Epithelial cell of proximal tubule (primary cell): ENCODE results near the gene BCL2. TPM values are rescaled to one million over a fixed set of nuclear protein-coding genes. Genes with fewer than 3 reads are reported as not detected.

Experiments
- DNase-seq: peaks from one replicate; pipeline ENCODE4 v3.0.0-alpha.2; 2011; ENCODE audit warnings: low read depth
- H3K4me3 ChIP-seq: 2 replicates; pipeline ENCODE4 v1.5.1; 2011; ENCODE audit warnings: low read depth, mild to moderate bottlenecking, low read length
- total RNA-seq: library from RNA; depleted of rRNA; stranded (reverse); fragments of >200 nt; gene quantifications from 2 replicates; pipeline ENCODE4 v1.2.3, GENCODE V29; 2015
- TF ChIP-seq, protein P1 (sequence below): conservative IDR thresholded peaks from 2 replicates; pipeline ENCODE4 v1.5.1; 2012; ENCODE audit warnings: low read depth, mild to moderate bottlenecking, low read length

BCL2 gene
- total RNA-seq, 1 donor from 2014 or later = 4.7 TPM

DNA sequence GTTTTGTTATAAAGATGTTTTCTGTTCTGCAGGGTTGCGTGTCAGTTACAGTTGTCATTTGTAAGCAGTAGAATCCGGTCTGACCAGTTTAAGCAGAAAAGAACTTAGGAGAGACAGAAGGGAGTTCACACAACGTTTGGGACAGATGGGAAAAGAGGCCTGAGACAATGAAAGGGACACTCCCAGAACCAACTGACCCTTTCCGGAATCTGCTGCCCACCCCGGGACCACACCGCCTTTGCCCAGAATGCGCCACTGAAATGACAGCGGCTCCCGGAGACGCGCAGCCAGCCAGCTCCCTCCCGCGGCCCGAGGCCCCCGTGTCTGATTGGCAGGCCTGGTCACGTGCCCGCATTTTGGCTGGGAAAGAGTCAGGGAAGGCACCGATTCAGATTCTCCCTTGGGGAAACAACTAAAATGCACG lies 244.6 kb downstream of the BCL2 start:
- DNase-seq = no peak
- TF ChIP-seq, protein P1, sequence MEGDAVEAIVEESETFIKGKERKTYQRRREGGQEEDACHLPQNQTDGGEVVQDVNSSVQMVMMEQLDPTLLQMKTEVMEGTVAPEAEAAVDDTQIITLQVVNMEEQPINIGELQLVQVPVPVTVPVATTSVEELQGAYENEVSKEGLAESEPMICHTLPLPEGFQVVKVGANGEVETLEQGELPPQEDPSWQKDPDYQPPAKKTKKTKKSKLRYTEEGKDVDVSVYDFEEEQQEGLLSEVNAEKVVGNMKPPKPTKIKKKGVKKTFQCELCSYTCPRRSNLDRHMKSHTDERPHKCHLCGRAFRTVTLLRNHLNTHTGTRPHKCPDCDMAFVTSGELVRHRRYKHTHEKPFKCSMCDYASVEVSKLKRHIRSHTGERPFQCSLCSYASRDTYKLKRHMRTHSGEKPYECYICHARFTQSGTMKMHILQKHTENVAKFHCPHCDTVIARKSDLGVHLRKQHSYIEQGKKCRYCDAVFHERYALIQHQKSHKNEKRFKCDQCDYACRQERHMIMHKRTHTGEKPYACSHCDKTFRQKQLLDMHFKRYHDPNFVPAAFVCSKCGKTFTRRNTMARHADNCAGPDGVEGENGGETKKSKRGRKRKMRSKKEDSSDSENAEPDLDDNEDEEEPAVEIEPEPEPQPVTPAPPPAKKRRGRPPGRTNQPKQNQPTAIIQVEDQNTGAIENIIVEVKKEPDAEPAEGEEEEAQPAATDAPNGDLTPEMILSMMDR = no peak
- peak overlapping the region; percentile 52 for H3K4me3 ChIP-seq

DNA sequence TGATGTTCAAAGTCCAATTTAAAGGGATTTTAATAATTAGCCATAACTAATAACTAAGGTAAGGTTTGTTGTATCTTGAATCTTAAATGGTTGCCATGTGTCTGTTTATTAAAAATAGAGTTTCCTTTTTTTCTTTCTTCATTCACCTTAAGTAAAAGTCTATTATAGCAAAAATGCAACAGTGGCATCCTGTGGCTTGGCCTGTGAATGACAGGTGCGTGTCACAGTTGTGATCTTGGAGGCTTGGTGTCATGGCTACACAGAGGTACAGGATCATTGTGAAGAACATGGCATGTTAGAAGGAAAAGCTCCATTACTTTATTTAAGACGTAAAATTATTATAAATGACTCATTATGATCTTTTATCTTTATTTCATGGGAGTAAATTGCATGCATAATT lies 246.1 kb downstream of the BCL2 start:
- DNase-seq = no peak
- H3K4me3 ChIP-seq = no peak overlapping the region
- TF ChIP-seq, protein P1 = peak; percentile 37

Other genes with a start within 250 kb of the BCL2 start
- 25.4 and 38.3 TPM in 2 replicates for gene KDSR, start 47.4 kb upstream of the BCL2 start, total RNA-seq
- 32.1 and 42.9 TPM in 2 replicates for gene VPS4B, start 102.7 kb upstream of the BCL2 start, total RNA-seq
- gene SERPINB5, start 157.2 kb upstream of the BCL2 start, total RNA-seq = 0.17 TPM in 1 of 2 replicates, not detected in the other
- gene SERPINB12, start 222.6 kb upstream of the BCL2 start, total RNA-seq = not detected in 2 replicates